CD4-positive, alpha-beta T cell treated with Interleukin-10 for 1 hour (primary cell): ENCODE measurements around the gene C2orf92.

Experiments used
- DNase-seq: peaks from one replicate; pipeline ENCODE4 v3.0.0-alpha.2; 2020

Gene C2orf92

DNA sequence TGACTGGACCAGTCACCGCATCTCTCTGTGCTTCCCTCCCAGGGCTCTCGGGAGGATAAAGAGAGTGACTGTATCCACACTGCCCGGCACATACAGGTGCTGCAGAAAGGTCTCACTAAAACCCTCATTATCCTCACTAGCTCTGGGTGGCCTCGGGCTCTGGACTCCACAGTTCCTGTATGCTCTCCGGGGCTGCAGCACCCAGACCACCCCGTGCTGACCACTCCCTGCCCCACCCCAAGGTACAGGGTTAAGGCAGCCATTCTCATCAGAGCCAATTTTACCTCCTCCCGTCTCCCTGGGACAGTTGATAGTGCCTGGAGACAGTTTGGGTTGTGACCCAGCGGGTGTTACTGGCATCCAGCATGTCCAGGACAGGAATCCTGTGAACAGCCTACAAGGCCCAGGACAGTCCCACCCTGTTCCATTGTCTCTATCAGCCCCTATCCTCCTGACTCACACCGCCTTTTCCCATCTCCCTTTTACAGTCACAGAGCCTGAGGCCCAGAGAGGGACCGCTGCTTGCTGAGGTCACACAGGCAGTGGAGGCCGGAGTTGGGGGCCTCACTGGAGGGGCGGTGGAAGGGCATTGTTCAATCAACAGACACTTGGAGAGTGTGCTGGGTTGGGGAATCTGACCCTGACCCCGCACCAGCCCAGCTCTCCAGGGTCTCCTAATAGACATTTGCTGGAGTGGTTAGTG lies 45.6 kb downstream of the C2orf92 start:
- no peak for DNase-seq

DNA sequence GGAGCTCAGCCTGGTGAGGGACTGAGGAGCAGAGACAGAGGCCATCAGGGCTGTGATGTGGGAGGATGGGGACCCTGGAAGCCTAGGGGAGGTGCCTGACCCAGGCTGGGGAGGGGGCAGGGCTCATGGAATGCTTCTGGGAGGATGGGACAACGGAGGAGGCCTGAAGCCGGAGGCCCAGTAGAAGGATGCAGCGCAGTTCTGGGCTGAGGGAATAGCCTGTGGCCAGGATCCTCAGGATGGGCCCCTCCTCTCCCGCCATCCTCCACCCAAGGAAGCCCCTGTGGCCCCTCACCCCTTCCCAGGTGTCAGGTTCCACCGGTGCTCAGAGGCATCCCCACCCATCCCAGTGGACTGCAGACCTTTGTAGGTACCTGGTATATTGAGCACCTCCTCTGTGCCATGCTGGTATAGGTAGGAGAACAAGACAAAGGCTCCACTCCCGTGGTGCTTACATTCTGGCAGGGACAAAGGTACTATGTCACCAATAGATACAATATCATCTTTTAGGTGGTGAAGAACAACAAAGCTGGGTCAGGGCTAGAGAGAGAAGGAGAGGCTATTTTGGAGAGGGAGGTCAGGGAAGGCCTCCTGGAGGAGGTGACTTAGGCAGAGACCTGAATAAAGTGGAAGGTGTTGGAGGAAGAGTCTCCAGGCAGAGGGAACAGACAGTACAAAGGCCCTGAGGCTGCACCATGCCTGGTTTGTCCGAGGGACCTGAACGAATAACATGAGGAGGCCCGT lies 46.6 kb downstream of the C2orf92 start:
- DNase-seq, result no peak

DNA sequence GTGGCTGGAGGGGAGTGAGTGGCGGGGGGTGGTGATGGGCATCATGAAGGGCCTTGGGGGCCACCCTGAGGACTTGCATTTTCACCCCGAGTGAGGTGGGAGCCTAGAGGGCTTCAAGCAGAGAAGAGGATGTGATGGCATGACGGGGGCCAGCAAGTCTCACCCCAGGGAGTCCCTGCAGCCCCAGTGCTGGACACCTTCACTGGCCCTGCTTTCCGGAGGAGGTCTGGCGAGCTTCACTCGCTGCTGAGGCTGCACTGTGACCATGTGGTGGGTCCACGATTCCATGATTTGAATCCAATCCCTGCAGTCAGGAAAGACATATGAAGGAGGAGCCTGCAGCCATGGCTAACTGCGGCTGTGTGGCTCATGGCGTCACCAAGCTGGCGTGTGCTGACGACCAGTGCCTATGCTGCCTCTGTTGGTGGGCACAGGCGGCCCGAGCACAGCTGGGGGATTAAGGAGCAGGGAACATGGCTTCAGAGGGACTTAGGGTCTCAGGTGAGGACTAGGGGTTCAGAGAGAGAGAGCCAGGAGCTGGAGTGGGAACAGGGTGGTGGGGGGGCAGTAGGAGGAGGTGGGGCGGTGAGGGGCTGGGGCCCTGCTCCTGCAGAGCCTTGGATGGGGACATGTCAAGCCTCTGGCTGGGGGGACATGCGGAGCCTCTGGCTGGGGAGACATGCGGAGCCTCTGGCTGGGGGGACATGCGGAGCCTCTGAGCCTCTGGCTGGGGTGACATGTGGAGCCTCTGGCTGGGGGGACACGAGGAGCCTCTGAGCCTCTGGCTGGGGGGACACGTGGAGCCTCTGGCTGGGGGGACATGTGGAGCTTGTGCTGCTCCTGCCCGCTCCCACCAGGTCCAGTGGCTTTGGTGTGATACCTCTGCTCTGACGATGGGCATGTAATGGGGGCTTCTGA lies 47.4 kb downstream of the C2orf92 start:
- DNase-seq, result peak; percentile 17

DNA sequence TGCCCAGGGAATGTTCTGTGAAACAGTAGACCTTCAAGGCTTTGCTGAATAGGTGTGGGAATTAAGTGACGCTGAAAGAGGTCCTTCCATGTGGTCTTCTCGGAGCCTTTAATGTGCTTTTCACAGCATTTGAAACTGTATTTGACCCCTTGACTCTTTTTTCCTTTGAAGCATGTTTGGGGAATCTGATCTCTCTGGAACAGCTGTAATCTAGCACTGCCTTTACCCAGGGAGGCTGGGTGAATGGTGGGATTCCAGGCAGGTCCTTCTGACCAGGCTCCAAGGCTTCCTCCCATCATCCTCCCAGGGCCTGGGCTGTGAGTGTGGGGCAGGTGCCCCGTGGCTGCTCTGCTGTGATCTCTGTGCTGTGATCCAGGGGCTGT lies 48.1 kb downstream of the C2orf92 start:
- no peak for DNase-seq

DNA sequence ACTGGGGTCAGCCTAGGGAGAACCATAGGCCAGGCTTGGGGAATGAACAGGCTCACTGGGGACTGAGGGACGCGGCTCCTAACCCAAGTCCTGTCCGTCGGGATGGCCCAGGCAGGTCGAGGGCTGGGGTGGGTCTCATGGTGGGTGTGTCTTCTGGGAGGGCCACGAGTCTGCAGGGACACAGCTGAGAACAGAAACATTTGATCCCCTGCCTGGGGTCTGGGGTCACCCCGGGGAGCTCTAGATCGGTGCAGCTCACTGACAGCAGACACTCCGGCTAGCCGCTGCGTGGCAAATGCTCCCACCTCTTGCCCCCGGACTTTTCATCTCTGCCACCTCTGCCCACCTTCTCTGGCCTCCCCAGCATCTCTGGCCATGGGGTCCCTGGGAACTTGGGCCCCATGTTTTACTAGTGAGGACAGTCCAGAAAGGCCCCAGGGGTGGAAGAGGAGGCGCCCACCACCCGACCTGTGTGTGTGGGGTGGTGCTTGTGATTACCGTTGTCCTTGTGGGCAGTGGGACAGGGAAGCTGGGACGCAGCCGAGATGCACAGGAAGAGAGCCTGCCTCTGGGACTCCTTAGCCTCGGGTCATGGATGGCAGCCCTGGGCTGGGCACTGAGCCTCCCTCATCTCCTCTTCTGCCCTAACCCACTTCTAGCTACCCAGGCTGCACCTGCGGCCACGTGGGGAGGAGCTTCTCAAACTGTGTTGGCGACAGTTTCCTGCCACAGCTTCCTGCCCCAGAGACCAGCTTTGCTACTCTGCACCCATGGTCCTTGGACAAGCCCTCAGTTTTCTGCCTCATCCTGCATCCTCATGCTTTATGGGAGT lies 48.8 kb downstream of the C2orf92 start:
- peak; percentile 79 for DNase-seq

DNA sequence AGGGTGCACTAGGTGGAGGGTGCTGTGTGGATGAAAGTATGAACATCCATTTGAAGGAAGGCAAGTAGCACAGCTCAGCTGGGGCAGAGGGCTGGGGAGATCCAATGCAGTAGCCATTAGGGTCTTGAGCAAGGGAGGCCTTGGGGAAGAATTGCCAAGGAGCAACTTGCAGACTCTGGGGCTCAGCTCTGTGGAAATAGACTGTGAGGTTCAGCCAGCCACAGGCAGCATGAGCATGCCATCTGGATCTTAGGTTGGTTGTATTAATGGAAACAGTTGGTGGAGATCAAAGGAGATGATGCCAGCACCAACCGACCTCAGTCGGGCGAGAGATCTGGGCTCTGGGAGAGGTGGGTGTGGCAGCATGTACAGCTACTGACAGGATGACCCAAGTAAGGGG lies 49.4 kb downstream of the C2orf92 start:
- DNase-seq, result no peak

DNA sequence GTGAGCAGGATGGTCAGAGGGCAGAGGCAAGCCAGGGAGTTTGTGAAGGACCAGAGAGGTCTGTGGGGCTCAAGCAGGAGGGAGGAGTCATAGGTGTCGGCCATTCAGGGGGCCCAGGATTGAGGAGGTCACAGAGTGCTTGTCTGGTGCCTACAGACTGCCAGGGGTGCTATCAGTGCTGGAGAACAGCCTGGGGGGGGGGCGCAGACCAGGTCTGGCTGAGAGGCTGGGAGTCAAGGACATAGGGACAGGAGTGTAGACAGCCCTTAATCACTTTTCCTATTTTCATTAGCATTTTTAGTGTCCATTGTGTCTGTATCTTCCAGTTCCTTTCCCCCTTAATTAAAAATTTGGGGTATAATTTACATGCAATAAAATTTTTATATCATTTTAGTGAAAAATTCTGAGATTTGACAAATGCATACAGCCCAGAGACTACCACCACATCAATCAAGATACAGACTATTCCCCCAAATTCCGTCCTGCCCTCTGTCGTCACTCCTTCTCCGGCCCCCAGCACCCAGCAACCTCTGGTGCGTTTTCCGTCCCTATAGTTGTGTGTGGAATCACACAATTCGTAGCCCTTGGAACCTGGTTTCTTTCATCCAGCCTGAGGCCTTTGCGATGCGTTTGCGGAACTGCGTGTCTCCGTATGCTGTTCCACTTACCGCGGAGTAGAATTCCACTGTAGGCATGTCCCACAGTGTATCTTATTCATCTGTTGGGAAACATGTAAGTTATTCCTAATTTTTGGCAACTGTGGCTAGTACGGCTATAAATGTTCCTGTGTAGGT lies 50.0 kb downstream of the C2orf92 start:
- no peak for DNase-seq

DNA sequence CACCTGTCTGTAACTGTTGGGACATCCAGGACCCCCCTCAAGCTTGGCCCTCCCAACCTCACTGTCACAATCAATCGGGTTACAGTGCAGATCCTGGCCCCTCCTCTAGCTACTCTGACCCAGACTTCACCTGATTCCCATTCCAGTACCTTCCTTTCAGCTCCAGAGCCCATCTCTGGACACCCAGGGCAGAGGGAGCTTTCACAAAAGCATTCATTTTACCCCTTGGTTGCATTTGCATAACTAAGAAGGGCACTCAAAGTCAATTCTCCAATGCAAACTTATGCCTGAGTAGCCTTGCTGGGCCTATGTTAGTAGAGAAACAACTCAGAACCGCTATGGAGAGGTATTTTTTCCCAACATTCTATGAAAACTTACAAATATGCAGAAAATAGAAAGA lies 51.2 kb downstream of the C2orf92 start:
- DNase-seq, result no peak

DNA sequence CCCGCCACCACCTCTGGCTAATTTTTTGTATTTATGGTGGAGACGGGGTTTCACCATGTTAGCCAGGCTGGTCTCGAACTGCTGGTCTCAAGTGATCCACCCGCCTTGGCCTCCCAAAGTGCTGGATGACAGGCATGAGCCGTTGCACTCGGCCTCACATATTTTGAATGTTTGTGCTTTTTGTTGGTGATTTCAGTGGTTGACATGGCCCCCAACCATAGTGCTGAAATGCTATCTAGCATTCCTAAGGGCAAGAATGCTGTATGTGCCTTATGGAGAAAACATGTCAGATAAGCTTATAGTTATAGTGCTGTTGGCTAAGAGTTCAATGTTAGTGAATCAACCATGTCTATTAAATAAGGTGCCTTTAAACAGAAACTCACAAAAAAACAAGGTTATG lies 52.7 kb downstream of the C2orf92 start:
- DNase-seq, result no peak

DNA sequence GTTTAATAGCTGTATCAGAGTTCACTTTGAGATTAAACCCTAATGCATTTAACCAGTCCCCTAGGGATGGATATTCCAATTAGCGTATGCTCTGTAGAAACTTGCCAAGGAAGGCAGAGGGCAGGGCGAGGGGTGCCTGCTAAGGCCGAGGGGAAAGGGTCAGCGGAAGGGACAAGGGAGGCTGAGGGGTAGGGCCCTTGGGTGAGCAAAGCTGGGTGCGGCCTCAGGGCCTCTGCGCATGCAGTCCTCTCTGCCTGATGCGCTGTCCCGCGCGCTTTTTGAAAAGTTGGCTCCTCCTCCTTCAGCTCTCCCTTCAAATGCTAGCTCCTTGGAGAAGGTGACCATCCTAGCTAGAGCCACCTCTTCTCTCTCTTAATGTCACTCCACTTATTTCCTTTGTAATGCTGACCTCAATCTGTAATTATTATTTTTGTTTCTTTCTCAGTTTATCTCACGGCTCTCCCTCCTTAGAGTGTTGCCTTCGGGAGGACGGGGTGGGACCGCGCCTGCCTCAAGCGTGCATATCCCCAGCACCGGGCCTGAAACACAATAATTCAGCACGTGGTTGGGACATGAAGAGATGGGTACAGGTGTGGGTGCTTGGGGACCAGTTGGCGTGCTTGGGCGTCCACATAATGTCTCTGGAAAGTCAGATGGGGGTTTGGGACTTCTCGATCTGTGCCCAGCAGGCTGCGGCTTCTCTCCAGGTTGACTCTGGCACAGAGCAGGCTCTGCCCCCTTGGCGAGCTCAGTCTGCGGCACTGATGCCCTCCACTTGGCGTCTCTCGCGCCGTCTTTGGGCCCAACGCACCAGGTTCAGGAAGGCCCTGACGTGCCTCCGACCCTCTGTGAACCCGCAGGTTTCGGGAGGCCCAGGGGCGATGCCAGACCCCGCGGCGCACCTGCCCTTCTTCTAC lies 53.9 kb downstream of the C2orf92 start:
- no peak for DNase-seq

DNA sequence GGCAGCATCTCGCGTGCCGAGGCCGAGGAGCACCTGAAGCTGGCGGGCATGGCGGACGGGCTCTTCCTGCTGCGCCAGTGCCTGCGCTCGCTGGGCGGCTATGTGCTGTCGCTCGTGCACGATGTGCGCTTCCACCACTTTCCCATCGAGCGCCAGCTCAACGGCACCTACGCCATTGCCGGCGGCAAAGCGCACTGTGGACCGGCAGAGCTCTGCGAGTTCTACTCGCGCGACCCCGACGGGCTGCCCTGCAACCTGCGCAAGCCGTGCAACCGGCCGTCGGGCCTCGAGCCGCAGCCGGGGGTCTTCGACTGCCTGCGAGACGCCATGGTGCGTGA lies 54.5 kb downstream of the C2orf92 start:
- no peak for DNase-seq

DNA sequence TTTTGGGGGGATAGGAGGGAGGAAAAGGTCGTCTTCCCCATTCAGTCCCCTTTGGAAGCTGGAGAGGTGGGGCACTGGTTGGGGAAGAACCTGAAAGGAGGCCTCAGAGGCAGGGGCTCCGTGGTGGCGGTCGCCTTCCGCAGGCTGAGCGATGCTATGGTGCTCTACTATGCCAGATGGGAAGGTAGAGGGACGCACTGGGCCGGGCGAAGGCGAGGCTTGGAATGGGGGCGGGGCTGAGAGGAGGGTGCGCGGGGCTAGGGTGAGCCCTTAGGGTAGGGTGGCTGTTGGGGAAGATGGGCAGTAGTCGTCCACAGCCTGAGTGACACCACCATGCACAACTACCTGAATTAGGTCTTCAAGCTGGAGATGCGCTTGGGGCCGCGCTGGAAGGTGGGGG lies 55.0 kb downstream of the C2orf92 start:
- DNase-seq, result no peak

DNA sequence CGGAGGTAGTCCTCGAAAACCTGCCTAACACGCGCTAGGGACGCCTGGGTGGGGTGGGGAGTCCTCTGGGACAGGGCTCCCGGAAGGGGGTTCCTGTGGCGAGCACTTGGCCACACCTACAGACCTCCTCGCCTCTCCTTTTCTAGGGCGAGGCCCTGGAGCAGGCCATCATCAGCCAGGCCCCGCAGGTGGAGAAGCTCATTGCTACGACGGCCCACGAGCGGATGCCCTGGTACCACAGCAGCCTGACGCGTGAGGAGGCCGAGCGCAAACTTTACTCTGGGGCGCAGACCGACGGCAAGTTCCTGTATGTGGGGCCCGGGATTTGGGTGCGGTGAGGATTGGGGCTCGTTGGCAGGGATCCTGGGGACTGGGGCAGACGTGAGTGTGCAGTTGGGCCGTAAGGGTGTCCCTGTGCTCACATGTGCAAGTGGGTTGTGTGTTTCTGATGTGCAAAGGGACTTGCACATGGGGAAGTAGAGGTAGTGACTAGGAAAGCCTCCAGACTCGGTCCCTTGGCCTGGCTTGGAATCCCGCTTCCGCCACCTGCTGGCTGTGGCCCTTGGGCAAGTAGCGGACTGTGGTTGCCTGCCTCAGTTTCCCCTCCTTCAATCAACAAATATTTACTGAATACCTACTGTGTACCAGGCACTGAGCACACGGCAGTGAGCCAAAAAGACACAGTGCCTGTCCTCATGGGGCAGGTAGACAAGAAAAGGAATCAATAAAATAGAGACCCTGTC lies 55.6 kb downstream of the C2orf92 start:
- DNase-seq, result no peak

DNA sequence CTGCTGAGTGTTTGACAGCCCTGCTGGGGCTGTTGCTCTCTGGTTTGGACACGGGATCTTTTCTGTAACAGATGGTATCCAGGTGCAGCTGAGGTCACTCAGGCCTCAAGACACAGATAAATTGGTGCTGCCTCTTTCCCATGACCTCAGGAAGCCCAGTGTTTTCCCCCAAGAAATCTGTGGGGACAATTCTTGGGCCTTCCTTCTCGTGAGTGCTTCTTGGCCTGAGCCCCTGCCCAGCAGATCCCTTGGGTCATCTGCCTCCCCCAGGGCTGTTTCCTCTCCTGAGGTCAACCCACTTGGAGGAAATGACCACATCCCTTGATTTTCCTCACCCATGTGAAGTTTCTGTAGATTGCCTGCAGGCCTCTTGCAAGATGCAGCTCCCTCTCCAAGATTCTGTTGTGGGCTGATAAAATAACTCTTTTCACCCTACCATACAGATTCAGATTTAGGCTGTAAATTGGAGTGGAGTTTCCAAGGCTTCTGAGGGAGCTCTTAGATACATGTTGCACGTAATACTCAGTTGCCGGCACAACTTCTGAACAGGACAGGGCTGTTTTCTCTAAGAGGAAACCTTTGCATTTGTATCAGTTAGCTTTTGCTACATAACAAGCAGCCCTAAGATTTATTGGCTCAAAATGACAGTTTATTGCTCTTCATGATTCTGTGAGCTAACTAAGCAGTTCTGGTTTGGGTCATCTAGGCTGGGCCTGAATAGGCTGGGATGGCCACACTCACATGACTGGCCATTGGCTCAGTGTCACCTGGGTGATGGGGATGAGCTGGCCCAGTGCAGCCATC lies 57.0 kb downstream of the C2orf92 start:
- DNase-seq, result no peak

DNA sequence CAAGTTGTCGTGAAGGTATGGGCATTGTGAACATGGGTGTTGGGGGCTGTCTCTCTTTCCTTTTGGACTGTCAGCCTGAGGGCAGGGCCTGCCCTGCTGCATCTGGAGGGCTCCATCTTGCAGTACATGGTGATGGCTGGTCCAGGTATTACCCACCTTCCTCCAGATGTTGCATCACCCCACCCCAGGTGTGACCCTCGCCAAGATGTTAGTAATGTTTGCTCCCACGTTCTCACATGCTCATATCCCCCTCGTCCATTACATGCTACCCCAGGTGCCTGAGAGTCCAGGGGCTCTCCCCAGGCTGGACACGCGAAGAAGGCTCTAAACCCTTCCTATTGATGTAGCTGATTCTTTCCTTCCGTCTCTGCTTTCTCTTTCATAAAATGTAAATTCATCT lies 57.8 kb downstream of the C2orf92 start:
- DNase-seq, result no peak

DNA sequence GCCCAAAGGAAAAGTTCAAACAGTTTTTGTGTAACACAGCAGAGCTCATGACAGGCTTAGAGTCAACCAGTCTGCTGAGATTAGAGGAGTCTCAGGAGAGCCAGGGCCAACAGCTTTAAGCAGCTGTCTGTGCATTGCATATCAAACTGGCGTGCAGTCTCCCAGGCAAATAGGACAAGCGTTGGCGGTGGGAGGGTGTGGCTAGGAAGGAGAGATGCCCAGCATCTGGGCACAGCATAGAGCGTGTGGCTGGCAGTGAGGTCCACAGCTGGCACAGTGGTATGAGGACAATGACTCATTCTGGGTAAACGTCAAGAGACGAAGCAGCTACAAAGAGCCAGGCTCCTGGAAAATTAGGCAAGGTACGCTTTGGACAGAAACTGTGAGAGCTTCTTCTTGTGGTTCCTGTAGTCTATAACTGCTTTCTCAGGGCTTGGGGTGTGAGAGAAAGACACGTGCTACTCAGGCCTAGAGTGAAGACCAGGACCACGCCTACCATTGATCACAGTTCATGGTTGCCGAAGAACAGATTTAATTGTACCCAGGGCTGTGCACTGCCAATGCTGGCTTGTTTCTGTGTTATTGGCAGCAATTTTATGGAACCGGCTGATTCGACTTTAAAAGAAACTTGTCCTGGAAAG lies 58.7 kb downstream of the C2orf92 start:
- DNase-seq, result no peak

DNA sequence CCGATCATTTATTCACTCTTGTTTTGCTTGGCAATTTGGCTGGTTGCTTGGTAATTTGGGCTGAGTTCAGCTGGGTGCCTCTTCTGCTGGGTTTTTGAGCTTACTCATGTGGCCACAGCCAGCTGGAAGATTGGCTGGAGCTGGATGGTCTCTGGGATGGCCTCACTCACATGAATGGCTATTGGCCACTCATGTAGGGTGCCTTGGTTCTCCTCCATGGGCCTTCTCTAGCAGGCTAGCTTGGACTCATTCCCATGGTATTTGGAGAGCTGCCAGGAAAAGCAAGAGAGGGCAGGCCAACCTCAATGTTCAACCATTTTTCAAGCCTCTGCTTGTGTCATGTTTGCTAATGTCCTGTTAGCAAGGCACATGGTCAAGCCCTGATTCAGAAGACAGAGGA lies 60.7 kb downstream of the C2orf92 start:
- DNase-seq, result no peak

DNA sequence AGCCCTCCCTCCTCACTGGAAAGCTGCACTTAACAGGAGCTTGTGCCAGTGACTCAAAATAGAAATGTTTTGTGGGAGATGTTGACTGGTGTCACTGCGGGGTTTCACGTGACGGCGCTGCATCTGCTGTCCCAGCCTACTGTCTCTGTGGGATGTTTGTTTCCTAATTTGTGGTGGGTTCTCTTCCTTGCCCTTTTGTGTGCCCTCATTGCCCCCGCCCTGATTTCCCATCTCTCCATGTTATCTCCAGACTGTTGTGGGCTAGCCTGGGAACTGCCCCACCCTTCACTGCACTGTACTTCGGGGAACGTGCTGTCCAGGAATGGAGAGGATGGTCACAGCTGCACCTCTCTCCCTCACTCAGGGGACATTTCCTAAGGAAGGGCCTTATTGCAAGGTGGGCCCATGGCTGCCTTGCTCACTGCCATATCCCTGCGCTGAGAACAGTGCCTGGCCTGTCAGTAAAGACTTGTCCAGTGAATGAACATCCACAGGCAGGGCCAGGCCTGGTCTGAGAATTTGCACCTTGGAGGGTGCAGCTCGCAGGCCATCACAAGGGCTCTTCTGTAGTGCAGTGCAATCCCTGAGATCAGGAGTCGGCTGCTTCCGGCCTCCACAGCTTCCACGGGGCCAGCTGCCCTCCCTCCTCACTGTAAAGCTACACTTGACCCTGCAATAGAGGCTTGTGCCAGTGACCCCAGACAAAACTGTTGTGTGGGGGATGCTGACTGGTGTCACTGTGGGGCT lies 61.9 kb downstream of the C2orf92 start:
- no peak for DNase-seq
